Tibial artery (tissue), 4 donors: ENCODE data around the gene RYR2.
"Not testable (repeated sequence)": the region's sequence is repeated elsewhere in the genome, so short reads cannot be mapped to it uniquely, and the experiment has no call there.

Experiments used
- DNase-seq, 2 donors: peaks; one replicate each; pipeline ENCODE4 v3.0.0-alpha.2; 2019
- H3K27ac ChIP-seq, 2 donors: fragments of 200-600 bp; sonication (generic) in 1 of 2; 1 replicate in 1 of 2; 2 replicates in 1 of 2; pipeline ENCODE4 v1.5.1; 2018 to 2019; ENCODE audit warnings: mild to moderate bottlenecking in 1 of 2
- H3K27me3 ChIP-seq, 2 donors: fragments of 200-600 bp; sonication (generic) in 1 of 2; one replicate each; pipeline versions ENCODE4 v1.5.1 to v1.6.0; 2016 to 2019
- H3K36me3 ChIP-seq, 3 donors: fragments of 200-600 bp; sonication (generic) in 2 of 3; one replicate each; pipeline ENCODE4 v1.5.1; 2016 to 2019; ENCODE audit warnings: mild to moderate bottlenecking in 2 of 3
- H3K4me1 ChIP-seq, 4 donors: fragments of 200-600 bp; sonication (generic) in 2 of 4; 1 replicate in 3 of 4; 2 replicates in 1 of 4; pipeline ENCODE4 v1.5.1; 2016 to 2019
- H3K4me3 ChIP-seq, 2 donors: fragments of 200-600 bp; sonication (generic) in 1 of 2; 1 replicate in 1 of 2; 2 replicates in 1 of 2; pipeline ENCODE4 v1.5.1; 2018 to 2019; ENCODE audit warnings: mild to moderate bottlenecking in 2 of 2
- H3K9me3 ChIP-seq, 3 donors: fragments of 200-600 bp; sonication (generic) in 1 of 3; one replicate each; pipeline ENCODE4 v1.5.1; 2016 to 2019
- CTCF ChIP-seq, 2 experiments: fragments of 200-600 bp in 1 of 2; fragments of 450-650 bp in 1 of 2; IDR thresholded peaks; one replicate each; pipeline ENCODE4 v1.5.1; 2017 to 2019; ENCODE audit warnings: antibody characterized with exemption in 2 of 2, mild to moderate bottlenecking in 1 of 2, moderate library complexity in 1 of 2
- intact Hi-C: fragments of 100-400 bp; cut with DNase I; formaldehyde crosslinking; loops from one replicate; pipeline ENCODE4 v1.15.0; 2023; ENCODE audit warnings: low total_unique reads

The RYR2 gene

GRCh38 chr1:237261198-237261597 lies 219.2 kb downstream of the RYR2 start:
- intact Hi-C loops = no loop called here

GRCh38 chr1:237267743-237268142 lies 225.8 kb downstream of the RYR2 start:
- no peak overlapping the region for H3K4me3 ChIP-seq
- no peak for TF ChIP-seq CTCF (IDR thresholded peaks at IDR 0.05)
- intact Hi-C loops = no loop called here
- no peaks in the 10 kb centered on the region for H3K27me3 ChIP-seq
- H3K36me3 ChIP-seq = no peaks in the 10 kb centered on the region
- no peak overlapping the region for H3K27ac ChIP-seq
- peaks cover 0 to 20% (median 3%) of the 10 kb centered on the region in 4 donors for H3K4me1 ChIP-seq
- H3K9me3 ChIP-seq = no peaks in the 10 kb centered on the region
- no peak for DNase-seq

More at GRCh38 chr1:237261198-237261597, 219.2 kb downstream of the RYR2 start:
- H3K27ac ChIP-seq = no peak overlapping the region
- no peaks in the 10 kb centered on the region for H3K9me3 ChIP-seq
- H3K27me3 ChIP-seq = no peaks in the 10 kb centered on the region
- DNase-seq = no peak
- peaks cover 0 to 30% (median 2%) of the 10 kb centered on the region in 4 donors for H3K4me1 ChIP-seq
- no peaks in the 10 kb centered on the region for H3K36me3 ChIP-seq
- no peak overlapping the region for H3K4me3 ChIP-seq
- no peak for TF ChIP-seq CTCF (IDR thresholded peaks at IDR 0.05)

GRCh38 chr1:237269938-237270337 lies 228.0 kb downstream of the RYR2 start:
- no peak overlapping the region for H3K27ac ChIP-seq
- H3K27me3 ChIP-seq = no peaks in the 10 kb centered on the region
- no peak for TF ChIP-seq CTCF (IDR thresholded peaks at IDR 0.05)
- H3K4me1 ChIP-seq = peaks cover 0 to 14% (median 3%) of the 10 kb centered on the region in 4 donors
- H3K4me3 ChIP-seq = no peak overlapping the region
- no peaks in the 10 kb centered on the region for H3K36me3 ChIP-seq
- intact Hi-C loops = no loop called here
- DNase-seq = no peak
- no peaks in the 10 kb centered on the region for H3K9me3 ChIP-seq

- intact Hi-C loops = no loop called here
- Histone ChIP-seq H3K36me3 (no peaks in the 10 kb centered on the region), H3K4me1 (peaks cover 0 to 14% (median 3%) of the 10 kb centered on the region in 4 donors), H3K9me3 (no peaks in the 10 kb centered on the region), H3K27me3 (no peaks in the 10 kb centered on the region), H3K27ac (no peak overlapping the region), H3K4me3 (no peak overlapping the region)
- TF ChIP-seq CTCF (IDR thresholded peaks at IDR 0.05) = no peak
- no peak for DNase-seq
Measured at GRCh38 chr1:237270353-237270752, 228.4 kb downstream of the RYR2 start.

- H3K4me1 ChIP-seq, H3K27me3 ChIP-seq, H3K36me3 ChIP-seq, H3K9me3 ChIP-seq, intact Hi-C loops, H3K27ac ChIP-seq, H3K4me3 ChIP-seq, DNase-seq: not testable (repeated sequence)
Measured at GRCh38 chr1:237277994-237278393, 236.0 kb downstream of the RYR2 start.

GRCh38 chr1:237279629-237280028 lies 237.6 kb downstream of the RYR2 start:
- Histone ChIP-seq H3K36me3 (no peaks in the 10 kb centered on the region), H3K9me3 (no peaks in the 10 kb centered on the region), H3K4me1 (peaks cover 0 to 8% (median 0%) of the 10 kb centered on the region in 4 donors), H3K4me3 (no peak overlapping the region), H3K27me3 (no peaks in the 10 kb centered on the region), H3K27ac (no peak overlapping the region)
- intact Hi-C loops = no loop called here
- no peak for TF ChIP-seq CTCF (IDR thresholded peaks at IDR 0.05)
- DNase-seq = no peak
